ENCODE measurements around the gene DCTN3.

DCTN3 gene

DNA sequence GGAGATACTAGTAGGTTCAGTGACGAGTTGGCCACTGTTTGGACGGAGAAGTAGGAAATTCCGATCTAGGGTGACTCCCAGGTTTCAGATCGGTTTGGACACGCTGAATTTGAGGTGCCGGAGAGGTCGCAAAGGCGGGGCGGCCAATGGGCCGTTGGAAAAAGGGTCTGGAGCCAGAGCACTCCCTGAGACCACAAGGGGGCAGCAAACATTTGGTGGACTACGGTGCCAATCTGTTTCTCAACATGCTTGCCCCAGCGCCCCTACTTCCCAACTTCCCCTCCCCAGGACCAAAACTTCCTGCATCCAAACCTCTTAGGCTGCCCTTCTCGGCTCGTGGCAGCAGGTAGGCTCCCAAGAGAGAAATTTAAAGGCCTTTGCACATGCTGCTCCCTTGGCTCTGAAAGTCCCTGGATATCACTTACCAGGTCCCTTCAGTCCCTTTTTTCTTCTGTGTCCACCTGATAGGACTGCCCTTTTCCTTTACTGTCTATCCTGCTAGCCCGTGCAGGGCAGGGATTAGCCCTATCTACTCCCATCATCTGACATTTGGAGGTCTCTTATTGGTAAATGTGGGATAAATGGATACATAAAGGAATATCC lies 7.4 kb downstream of the DCTN3 start:
- FAIRE-seq (no peak), DNase-seq (ENCODE audit: insufficient read length, low spot score) (no peak)
- TF ChIP-seq, protein P1, sequence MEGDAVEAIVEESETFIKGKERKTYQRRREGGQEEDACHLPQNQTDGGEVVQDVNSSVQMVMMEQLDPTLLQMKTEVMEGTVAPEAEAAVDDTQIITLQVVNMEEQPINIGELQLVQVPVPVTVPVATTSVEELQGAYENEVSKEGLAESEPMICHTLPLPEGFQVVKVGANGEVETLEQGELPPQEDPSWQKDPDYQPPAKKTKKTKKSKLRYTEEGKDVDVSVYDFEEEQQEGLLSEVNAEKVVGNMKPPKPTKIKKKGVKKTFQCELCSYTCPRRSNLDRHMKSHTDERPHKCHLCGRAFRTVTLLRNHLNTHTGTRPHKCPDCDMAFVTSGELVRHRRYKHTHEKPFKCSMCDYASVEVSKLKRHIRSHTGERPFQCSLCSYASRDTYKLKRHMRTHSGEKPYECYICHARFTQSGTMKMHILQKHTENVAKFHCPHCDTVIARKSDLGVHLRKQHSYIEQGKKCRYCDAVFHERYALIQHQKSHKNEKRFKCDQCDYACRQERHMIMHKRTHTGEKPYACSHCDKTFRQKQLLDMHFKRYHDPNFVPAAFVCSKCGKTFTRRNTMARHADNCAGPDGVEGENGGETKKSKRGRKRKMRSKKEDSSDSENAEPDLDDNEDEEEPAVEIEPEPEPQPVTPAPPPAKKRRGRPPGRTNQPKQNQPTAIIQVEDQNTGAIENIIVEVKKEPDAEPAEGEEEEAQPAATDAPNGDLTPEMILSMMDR (IDR thresholded peaks at IDR 0.05; ENCODE audit: insufficient read depth, missing control alignments) = peak; percentile 82

DNA sequence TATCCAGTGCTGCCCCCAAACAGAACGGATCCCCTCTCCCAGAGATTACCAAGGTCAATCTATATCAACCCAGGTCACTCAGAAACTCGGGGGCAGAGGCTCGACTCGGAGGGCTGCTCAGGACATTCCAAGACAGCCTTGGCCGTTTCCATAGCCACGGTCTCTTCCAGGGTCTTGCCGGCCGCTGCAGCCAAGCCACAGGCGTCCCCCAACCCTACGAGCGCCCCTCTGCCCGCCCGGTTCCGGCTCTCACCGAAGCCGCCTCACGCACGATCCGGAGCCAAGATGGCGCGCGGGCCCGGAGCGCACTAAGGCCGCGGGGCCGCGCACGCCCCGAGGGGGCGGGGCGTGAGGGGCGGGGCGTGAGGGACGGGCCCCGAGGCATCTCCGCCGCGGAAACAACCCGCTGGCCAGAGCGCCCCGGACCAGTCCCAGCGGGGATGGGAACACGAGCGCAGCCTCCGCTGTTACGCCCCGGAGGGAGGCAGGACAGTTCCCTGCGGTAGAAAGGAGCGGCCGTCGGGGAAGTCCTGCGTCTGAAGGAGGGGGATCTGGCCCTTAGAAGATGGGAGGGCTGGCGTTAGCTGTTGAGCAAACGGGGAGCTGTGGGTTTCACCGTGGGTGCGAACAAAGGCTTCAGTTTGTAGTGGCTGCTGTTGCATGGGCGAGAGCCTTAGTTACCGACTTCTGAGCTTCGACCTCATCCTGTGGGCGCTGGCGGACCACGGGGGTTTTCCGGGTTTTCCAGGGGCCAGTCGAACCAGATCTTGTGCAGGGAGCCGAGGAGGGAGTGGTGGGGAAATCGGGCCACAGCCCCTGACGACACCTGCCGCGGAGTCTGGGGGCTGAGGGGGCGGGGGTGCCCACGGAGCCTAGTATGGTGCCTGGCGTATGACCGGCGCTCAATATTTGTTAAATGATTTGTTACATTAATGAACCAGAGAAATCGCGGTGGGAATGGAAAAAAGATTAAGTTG lies 8.2 kb downstream of the DCTN3 start, which contains the start of gene RPP25L:
Gene RPP25L, minus strand, starts transcription at position 287 of the 977 bp plus-strand sequence. CDS start 801 bp downstream, outside the sequence.
- FAIRE-seq (no peak), DNase-seq (ENCODE audit: insufficient read length, low spot score) (peak; percentile 87)
- TF ChIP-seq, protein P1 (IDR thresholded peaks at IDR 0.05; ENCODE audit: insufficient read depth, missing control alignments) = no peak

DNA sequence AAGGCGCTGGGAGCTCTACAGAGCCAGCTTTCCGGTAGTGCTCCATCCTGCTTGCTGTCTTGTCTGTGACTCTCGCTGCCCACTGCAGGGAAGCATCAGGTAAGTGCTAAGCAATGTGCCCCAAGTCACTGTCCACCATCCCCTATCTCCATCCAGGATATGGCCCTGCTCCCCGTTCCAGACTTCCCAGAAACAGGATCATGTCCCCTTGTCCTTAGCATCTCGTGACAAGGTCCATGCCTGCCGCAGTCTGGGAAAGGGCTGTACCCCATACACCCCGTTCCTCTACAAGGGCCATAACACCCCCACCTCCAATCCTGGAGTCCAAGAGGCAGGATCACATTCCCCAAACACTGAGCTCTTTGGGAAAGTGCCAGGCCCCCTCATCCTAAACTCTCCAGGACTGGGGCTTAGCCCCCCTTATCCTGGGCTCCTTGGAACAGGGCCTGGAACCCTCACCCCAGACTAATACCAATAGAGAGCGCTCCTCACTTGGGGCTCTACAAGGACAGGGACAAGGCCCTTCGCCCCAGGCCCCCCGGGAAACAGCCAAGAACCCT lies 9.0 kb downstream of the DCTN3 start:
- TF ChIP-seq, protein P1 (IDR thresholded peaks at IDR 0.05; ENCODE audit: insufficient read depth, missing control alignments) = peak; percentile 0
- DNase-seq (ENCODE audit: insufficient read length, low spot score) (no peak), FAIRE-seq (no peak)

DNA sequence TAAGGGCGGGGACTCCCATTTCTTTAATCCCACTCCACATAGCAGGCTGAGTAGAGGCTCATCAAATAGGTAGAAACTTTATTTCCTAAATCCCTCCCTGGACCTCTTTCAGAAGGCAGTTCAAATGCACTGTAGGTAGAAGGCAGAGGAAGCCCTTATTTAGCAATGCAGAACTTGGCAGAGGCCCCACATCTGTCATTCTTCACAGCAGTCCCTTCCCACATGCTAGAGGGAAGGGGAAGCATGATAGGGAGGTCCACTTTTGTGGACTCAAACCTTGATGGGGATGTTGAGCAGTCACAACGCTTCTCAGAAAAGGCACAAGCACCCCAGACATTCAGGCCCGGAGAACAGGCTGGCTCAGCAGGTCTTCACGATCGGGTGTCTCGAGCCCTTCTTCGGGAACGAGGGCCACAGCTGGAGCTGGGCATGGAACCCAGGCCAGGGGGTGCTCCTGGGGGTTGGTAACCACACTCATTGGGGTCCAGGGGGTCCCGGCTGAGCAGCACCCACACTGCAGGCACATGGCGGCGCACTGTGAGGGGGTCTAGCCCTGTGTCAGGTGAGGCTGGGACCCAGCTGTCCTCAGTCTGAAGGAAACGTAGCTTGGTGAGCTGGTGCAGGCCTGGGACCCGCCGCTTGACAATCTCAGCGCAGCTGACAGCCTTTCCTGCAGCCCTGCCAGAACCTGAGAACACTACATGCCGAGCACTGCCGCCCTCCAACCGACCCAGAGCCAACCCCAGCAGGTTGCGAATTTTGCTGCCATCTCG lies 9.7 kb downstream of the DCTN3 start:
- DNase-seq (ENCODE audit: insufficient read length, low spot score) (no peak), FAIRE-seq (no peak)
- TF ChIP-seq, protein P1 (IDR thresholded peaks at IDR 0.05; ENCODE audit: insufficient read depth, missing control alignments) = no peak

DNA sequence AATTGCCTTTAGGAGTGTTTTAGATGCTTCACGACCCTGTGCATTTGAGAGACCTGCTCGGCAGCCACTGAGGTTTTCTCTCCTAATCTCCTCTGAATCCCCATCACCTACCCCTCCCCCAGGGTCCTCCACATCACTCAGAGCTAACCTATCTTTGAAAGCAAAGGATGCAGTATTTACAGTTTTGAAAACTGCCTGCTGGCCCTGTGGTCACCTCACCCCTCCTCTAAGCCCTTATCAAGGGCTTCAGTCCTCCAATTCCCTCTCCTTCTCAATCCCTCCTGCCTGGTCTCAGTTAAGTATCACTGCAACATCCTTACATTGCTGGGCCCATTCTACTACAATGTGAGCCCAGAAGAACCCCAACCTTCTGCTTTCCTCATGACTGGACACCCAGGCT lies 13.0 kb downstream of the DCTN3 start:
- no peak for DNase-seq (ENCODE audit: insufficient read length, low spot score)
- no peak for FAIRE-seq
- TF ChIP-seq, protein P1 (IDR thresholded peaks at IDR 0.05; ENCODE audit: insufficient read depth, missing control alignments) = no peak

DNA sequence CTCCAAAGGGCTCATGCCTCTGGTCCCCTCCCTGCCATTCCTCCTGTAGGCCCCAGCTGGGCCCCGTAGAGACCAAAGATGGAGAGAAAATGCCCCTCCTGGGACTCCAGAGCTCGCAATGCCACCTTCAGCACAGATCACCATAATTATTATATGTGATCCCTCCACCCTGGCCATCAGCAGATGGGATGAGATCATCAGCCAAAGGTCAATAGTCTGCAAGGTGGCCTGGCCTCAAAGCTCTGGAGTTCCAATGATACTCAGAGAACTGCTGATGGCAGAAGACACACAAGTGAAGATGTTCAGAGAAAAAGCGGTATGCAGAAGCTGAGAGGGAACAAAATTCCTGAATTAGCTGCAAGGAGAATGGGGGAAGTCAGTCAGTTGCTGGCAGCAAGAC lies 13.4 kb downstream of the DCTN3 start:
- DNase-seq (ENCODE audit: insufficient read length, low spot score) = no peak
- TF ChIP-seq, protein P1 (IDR thresholded peaks at IDR 0.05; ENCODE audit: insufficient read depth, missing control alignments) = no peak
- no peak for FAIRE-seq

Measured in D721Med (cell line).